ENCODE measurements around the gene FRMD4B. TPM values are rescaled to one million over a fixed set of nuclear protein-coding genes. Genes with fewer than 3 reads are reported as not detected.
A peak's percentile ranks its signal among the peaks of the same experiment; 100 is the strongest.

The FRMD4B gene
- total RNA-seq, 5 donors from 2014 or later (not counting 1 experiment from before 2014, with no cell fraction given): 5.5 to 23.1 (median 10.9) TPM

- no peak overlapping the region for H3K27ac Mint-ChIP-seq
- ATAC-seq (replicated peaks in 1 of 4): no peak
- no peaks in the 10 kb centered on the region for H3K36me3 Mint-ChIP-seq
- Histone ChIP-seq H3K27ac (ENCODE audit: low read length) (no peak overlapping the region), H3K4me3 (ENCODE audit: control insufficient read depth in 1 of 2, extremely low read depth in 1 of 2, low read length in 1 of 2) (no peak overlapping the region), H3K4me1 (ENCODE audit: control insufficient read depth in 1 of 2, extremely low read depth in 1 of 2, insufficient read depth in 2 of 2, low read length in 2 of 2) (peaks cover 0 to 15% of the 10 kb centered on the region in 2 experiments), H3K9me3 (no peaks in the 10 kb centered on the region), H3K27me3 (replicated peaks in 1 of 2; ENCODE audit: control insufficient read depth in 2 of 2, extremely low read depth in 1 of 2, insufficient read depth in 2 of 2, low read length in 1 of 2) (peaks cover 0 to 2% of the 10 kb centered on the region in 2 experiments), H3K36me3 (ENCODE audit: control insufficient read depth in 2 of 2, extremely low read depth in 1 of 2, insufficient read depth in 1 of 2, low read length in 1 of 2) (no peaks in the 10 kb centered on the region)
- H3K4me3 Mint-ChIP-seq: no peak overlapping the region
- H3K4me1 Mint-ChIP-seq: peaks cover 29 to 30% (median 29%) of the 10 kb centered on the region in 3 donors
- no peak for DNase-seq
- ChIA-PET POLR2A (no interaction called here), CTCF (no interaction called here)
- no peaks in the 10 kb centered on the region for H3K9me3 Mint-ChIP-seq
- whole genome bisulfite sequencing (ENCODE audit: insufficient coverage): 89% methylated on average over 4 of the region's 10 CpGs
- H3K27me3 Mint-ChIP-seq: peaks cover 0 to 2% of the 10 kb centered on the region in 2 donors
These were observed 54.9 kb downstream of the FRMD4B start for GRCh38 chr3:69330891-69331400.

- Mint-ChIP-seq H3K4me1 (peaks cover 32 to 33% (median 32%) of the 10 kb centered on the region in 3 donors), H3K27ac (no peak overlapping the region), H3K9me3 (no peaks in the 10 kb centered on the region), H3K36me3 (no peaks in the 10 kb centered on the region), H3K27me3 (peaks cover 0 to 2% of the 10 kb centered on the region in 2 donors), H3K4me3 (no peak overlapping the region)
- WGBS (ENCODE audit: insufficient coverage): no CpG with 5 or more reads among the region's 1 CpG
- H3K4me1 ChIP-seq (ENCODE audit: control insufficient read depth in 1 of 2, extremely low read depth in 1 of 2, insufficient read depth in 2 of 2, low read length in 2 of 2): peaks cover 0 to 15% of the 10 kb centered on the region in 2 experiments
- no peaks in the 10 kb centered on the region for H3K27me3 ChIP-seq (replicated peaks in 1 of 2; ENCODE audit: control insufficient read depth in 2 of 2, extremely low read depth in 1 of 2, insufficient read depth in 2 of 2, low read length in 1 of 2)
- H3K27ac ChIP-seq (ENCODE audit: low read length): no peak overlapping the region
- H3K36me3 ChIP-seq (ENCODE audit: control insufficient read depth in 2 of 2, extremely low read depth in 1 of 2, insufficient read depth in 1 of 2, low read length in 1 of 2): no peaks in the 10 kb centered on the region
- ATAC-seq (replicated peaks in 1 of 4): no peak
- H3K9me3 ChIP-seq: no peaks in the 10 kb centered on the region
- H3K4me3 ChIP-seq (ENCODE audit: control insufficient read depth in 1 of 2, extremely low read depth in 1 of 2, low read length in 1 of 2): no peak overlapping the region
- DNase-seq: no peak
- POLR2A ChIA-PET: no interaction called here
- CTCF ChIA-PET: no interaction called here
These were observed 56.0 kb downstream of the FRMD4B start for GRCh38 chr3:69329892-69330291.

GRCh38 chr3:69328963-69329302, 57.0 kb downstream of the FRMD4B start:
- ChIA-PET CTCF (no interaction called here), POLR2A (no interaction called here)
- peaks cover 36 to 40% (median 37%) of the 10 kb centered on the region in 3 donors for H3K4me1 Mint-ChIP-seq
- H3K36me3 ChIP-seq (ENCODE audit: control insufficient read depth in 2 of 2, extremely low read depth in 1 of 2, insufficient read depth in 1 of 2, low read length in 1 of 2): no peaks in the 10 kb centered on the region
- H3K27me3 ChIP-seq (replicated peaks in 1 of 2; ENCODE audit: control insufficient read depth in 2 of 2, extremely low read depth in 1 of 2, insufficient read depth in 2 of 2, low read length in 1 of 2): no peaks in the 10 kb centered on the region
- peak overlapping the region; percentile 39 to 57 (median 57) for H3K4me3 Mint-ChIP-seq
- no peaks in the 10 kb centered on the region for H3K9me3 Mint-ChIP-seq
- ATAC-seq (replicated peaks in 1 of 4) (no peak), DNase-seq (no peak)
- H3K4me3 ChIP-seq (ENCODE audit: control insufficient read depth in 1 of 2, extremely low read depth in 1 of 2, low read length in 1 of 2): no peak overlapping the region
- no CpG with 5 or more reads among the region's 3 CpGs for WGBS (ENCODE audit: insufficient coverage)
- H3K4me1 ChIP-seq (ENCODE audit: control insufficient read depth in 1 of 2, extremely low read depth in 1 of 2, insufficient read depth in 2 of 2, low read length in 2 of 2): peaks cover 0 to 15% of the 10 kb centered on the region in 2 experiments
- no peak overlapping the region for H3K27ac Mint-ChIP-seq
- no peak overlapping the region for H3K27ac ChIP-seq (ENCODE audit: low read length)
- H3K9me3 ChIP-seq: no peaks in the 10 kb centered on the region
- peaks cover 0 to 2% of the 10 kb centered on the region in 2 donors for H3K27me3 Mint-ChIP-seq
- H3K36me3 Mint-ChIP-seq: no peaks in the 10 kb centered on the region

- DNase-seq: no peak
- H3K27ac Mint-ChIP-seq: no peak overlapping the region
- peaks cover 0 to 15% of the 10 kb centered on the region in 2 experiments for H3K4me1 ChIP-seq (ENCODE audit: control insufficient read depth in 1 of 2, extremely low read depth in 1 of 2, insufficient read depth in 2 of 2, low read length in 2 of 2)
- H3K27ac ChIP-seq (ENCODE audit: low read length): no peak overlapping the region
- H3K4me3 ChIP-seq (ENCODE audit: control insufficient read depth in 1 of 2, extremely low read depth in 1 of 2, low read length in 1 of 2): no peak overlapping the region
- no peaks in the 10 kb centered on the region for H3K36me3 Mint-ChIP-seq
- ChIA-PET CTCF (interaction anchor here in 1 of 2 donors (0.5 kb wide), 1 partner anchor 11 kb away, joined by 3 read pairs; no protein-coding TSS in a partner anchor), POLR2A (no interaction called here)
- H3K27me3 Mint-ChIP-seq: peaks cover 0 to 2% of the 10 kb centered on the region in 2 donors
- H3K36me3 ChIP-seq (ENCODE audit: control insufficient read depth in 2 of 2, extremely low read depth in 1 of 2, insufficient read depth in 1 of 2, low read length in 1 of 2): no peaks in the 10 kb centered on the region
- no peaks in the 10 kb centered on the region for H3K9me3 Mint-ChIP-seq
- no peaks in the 10 kb centered on the region for H3K27me3 ChIP-seq (replicated peaks in 1 of 2; ENCODE audit: control insufficient read depth in 2 of 2, extremely low read depth in 1 of 2, insufficient read depth in 2 of 2, low read length in 1 of 2)
- no CpG with 5 or more reads among the region's 4 CpGs for WGBS (ENCODE audit: insufficient coverage)
- peaks cover 36 to 40% (median 37%) of the 10 kb centered on the region in 3 donors for H3K4me1 Mint-ChIP-seq
- no peak for ATAC-seq (replicated peaks in 1 of 4)
- peak overlapping the region; percentile 39 to 57 (median 57) for H3K4me3 Mint-ChIP-seq
- H3K9me3 ChIP-seq: no peaks in the 10 kb centered on the region
These were observed 57.6 kb downstream of the FRMD4B start for GRCh38 chr3:69328103-69328962.

GRCh38 chr3:69326855-69327300, 59.0 kb downstream of the FRMD4B start:
- peak in 27 of 35 experiments; percentile 2 to 61 (median 23) for DNase-seq
- no peaks in the 10 kb centered on the region for H3K9me3 ChIP-seq
- Mint-ChIP-seq H3K27me3 (no peaks in the 10 kb centered on the region), H3K36me3 (no peaks in the 10 kb centered on the region), H3K4me3 (peak overlapping the region; percentile 57 to 66 (median 61)), H3K9me3 (no peaks in the 10 kb centered on the region), H3K4me1 (peaks cover 36 to 40% (median 37%) of the 10 kb centered on the region in 3 donors), H3K27ac (peak overlapping the region; percentile 84 to 90)
- H3K4me1 ChIP-seq (ENCODE audit: control insufficient read depth in 1 of 2, extremely low read depth in 1 of 2, insufficient read depth in 2 of 2, low read length in 2 of 2): peaks cover 0 to 15% of the 10 kb centered on the region in 2 experiments
- CTCF ChIA-PET: interaction anchor here in 1 of 2 donors (1.7 kb wide), 1 partner anchor 165 kb away, joined by 7 read pairs; no protein-coding TSS in a partner anchor
- no peaks in the 10 kb centered on the region for H3K36me3 ChIP-seq (ENCODE audit: control insufficient read depth in 2 of 2, extremely low read depth in 1 of 2, insufficient read depth in 1 of 2, low read length in 1 of 2)
- H3K27ac ChIP-seq (ENCODE audit: low read length): peak overlapping the region; percentile 31
- no CpG with 5 or more reads among the region's 4 CpGs for WGBS (ENCODE audit: insufficient coverage)
- peak; percentile 40 to 96 (median 54) for ATAC-seq (replicated peaks in 1 of 4)
- POLR2A ChIA-PET: interaction anchor here in 1 of 2 donors (0.6 kb wide), 1 partner anchor 165 kb away, joined by 7 read pairs; no protein-coding TSS in a partner anchor
- H3K4me3 ChIP-seq (ENCODE audit: control insufficient read depth in 1 of 2, extremely low read depth in 1 of 2, low read length in 1 of 2): peak overlapping the region in 1 of 2 donors; percentile 17
- H3K27me3 ChIP-seq (replicated peaks in 1 of 2; ENCODE audit: control insufficient read depth in 2 of 2, extremely low read depth in 1 of 2, insufficient read depth in 2 of 2, low read length in 1 of 2): no peaks in the 10 kb centered on the region

- H3K36me3 Mint-ChIP-seq: no peaks in the 10 kb centered on the region
- no peak overlapping the region for H3K27ac Mint-ChIP-seq
These were observed 60.7 kb downstream of the FRMD4B start for GRCh38 chr3:69325151-69325550.

More at GRCh38 chr3:69325151-69325550, 60.7 kb downstream of the FRMD4B start:
- H3K4me1 Mint-ChIP-seq: peaks cover 36 to 40% (median 37%) of the 10 kb centered on the region in 3 donors
- no CpG with 5 or more reads among the region's 2 CpGs for WGBS (ENCODE audit: insufficient coverage)
- H3K27me3 Mint-ChIP-seq: no peaks in the 10 kb centered on the region
- no peak overlapping the region for H3K4me3 Mint-ChIP-seq
- Histone ChIP-seq H3K4me3 (ENCODE audit: control insufficient read depth in 1 of 2, extremely low read depth in 1 of 2, low read length in 1 of 2) (no peak overlapping the region), H3K27me3 (replicated peaks in 1 of 2; ENCODE audit: control insufficient read depth in 2 of 2, extremely low read depth in 1 of 2, insufficient read depth in 2 of 2, low read length in 1 of 2) (no peaks in the 10 kb centered on the region), H3K27ac (ENCODE audit: low read length) (no peak overlapping the region), H3K9me3 (no peaks in the 10 kb centered on the region), H3K4me1 (ENCODE audit: control insufficient read depth in 1 of 2, extremely low read depth in 1 of 2, insufficient read depth in 2 of 2, low read length in 2 of 2) (peaks cover 0 to 15% of the 10 kb centered on the region in 2 experiments), H3K36me3 (ENCODE audit: control insufficient read depth in 2 of 2, extremely low read depth in 1 of 2, insufficient read depth in 1 of 2, low read length in 1 of 2) (no peaks in the 10 kb centered on the region)
- ChIA-PET POLR2A (no interaction called here), CTCF (interaction anchor here in 1 of 2 donors (1.7 kb wide), 1 partner anchor 163 kb away, joined by 7 read pairs; no protein-coding TSS in a partner anchor)
- ATAC-seq (replicated peaks in 1 of 4) (no peak), DNase-seq (no peak)
- no peaks in the 10 kb centered on the region for H3K9me3 Mint-ChIP-seq

All from T-cell (primary cell).